Epithelial cell of proximal tubule (primary cell): ENCODE data around the gene IGFBP4. TPM values are rescaled to one million over a fixed set of nuclear protein-coding genes. Genes with fewer than 3 reads are reported as not detected.

ENCODE experiments used
- DNase-seq: peaks from one replicate; pipeline ENCODE4 v3.0.0-alpha.2; 2011; ENCODE audit warnings: low read depth
- H3K4me3 ChIP-seq: 2 replicates; pipeline ENCODE4 v1.5.1; 2011; ENCODE audit warnings: low read depth, mild to moderate bottlenecking, low read length
- total RNA-seq: library from RNA; depleted of rRNA; stranded (reverse); fragments of >200 nt; gene quantifications from 2 replicates; pipeline ENCODE4 v1.2.3, GENCODE V29; 2015
- TF ChIP-seq, protein P1 (sequence below): conservative IDR thresholded peaks from 2 replicates; pipeline ENCODE4 v1.5.1; 2012; ENCODE audit warnings: low read depth, mild to moderate bottlenecking, low read length

IGFBP4 gene
- total RNA-seq, 1 donor from 2014 or later, result 67.7 TPM

DNA sequence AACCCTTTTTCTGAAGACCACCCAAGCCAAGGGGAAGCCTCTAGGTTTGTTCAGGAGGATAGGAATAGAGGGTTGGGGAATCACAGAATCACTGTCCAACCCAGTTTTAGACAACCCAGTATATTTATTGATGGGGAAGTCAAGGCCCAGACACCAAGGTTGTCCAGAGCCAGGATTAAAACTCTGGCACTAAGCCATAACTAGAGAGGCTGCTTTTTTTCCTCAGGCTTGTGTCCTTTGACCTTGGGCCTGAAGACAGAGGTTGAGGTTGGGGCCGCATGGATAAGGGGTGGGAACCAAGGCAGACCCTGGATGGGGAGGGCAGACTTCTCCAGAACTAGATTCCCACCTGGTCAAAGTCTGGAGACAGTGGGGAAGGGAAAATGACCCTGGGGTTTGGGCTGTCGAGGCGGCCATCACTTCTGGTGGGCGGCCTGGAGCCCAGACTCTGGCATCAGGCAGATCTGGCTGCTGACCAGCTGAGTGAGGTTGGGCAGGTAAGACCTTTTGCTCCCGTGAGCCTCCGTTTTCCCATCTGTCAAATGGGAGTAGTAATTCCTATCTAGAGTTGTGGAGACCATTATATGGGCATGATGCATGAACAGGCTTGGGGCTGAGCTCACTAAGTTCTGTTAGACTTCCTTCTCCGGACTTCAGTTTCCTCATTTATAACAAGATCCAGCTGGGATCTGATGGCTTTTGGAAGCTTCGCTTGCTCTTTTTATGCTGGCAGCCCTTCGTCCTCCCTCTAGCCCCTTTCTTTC, 17.9 kb downstream of the IGFBP4 start:
- no peak overlapping the region for H3K4me3 ChIP-seq
- TF ChIP-seq, protein P1, sequence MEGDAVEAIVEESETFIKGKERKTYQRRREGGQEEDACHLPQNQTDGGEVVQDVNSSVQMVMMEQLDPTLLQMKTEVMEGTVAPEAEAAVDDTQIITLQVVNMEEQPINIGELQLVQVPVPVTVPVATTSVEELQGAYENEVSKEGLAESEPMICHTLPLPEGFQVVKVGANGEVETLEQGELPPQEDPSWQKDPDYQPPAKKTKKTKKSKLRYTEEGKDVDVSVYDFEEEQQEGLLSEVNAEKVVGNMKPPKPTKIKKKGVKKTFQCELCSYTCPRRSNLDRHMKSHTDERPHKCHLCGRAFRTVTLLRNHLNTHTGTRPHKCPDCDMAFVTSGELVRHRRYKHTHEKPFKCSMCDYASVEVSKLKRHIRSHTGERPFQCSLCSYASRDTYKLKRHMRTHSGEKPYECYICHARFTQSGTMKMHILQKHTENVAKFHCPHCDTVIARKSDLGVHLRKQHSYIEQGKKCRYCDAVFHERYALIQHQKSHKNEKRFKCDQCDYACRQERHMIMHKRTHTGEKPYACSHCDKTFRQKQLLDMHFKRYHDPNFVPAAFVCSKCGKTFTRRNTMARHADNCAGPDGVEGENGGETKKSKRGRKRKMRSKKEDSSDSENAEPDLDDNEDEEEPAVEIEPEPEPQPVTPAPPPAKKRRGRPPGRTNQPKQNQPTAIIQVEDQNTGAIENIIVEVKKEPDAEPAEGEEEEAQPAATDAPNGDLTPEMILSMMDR, result no peak
- DNase-seq, result no peak

DNA sequence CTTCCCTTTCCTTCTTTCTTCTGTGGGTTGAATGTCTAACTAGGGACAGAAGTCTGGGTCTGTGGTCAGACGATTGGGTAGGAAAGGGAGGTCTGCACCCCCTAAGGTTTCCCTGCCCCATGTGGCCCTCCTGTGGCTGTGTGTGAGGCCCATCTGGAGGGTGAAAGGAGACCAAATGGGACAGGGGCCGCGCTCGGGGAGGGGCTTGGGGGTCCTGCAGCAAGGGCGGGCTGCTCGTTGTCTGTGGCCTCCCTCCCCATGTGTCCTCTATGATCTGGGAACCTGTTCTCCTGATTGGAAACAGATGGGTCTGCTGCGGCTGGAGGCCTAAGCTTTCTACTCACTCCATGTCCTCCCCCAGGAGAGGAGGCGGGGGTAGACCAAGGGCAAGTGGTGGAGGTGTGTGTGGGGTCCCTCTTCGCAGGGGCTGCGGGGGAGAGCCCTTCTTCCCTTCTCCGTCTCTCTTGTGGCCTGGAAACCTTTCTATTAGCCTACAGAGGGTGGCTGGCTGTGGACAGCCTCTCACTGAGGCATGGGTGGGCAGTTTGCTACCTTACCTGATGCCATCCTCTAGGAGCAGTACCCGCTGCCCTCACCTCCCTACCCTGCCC, 18.6 kb downstream of the IGFBP4 start:
- no peak for DNase-seq
- TF ChIP-seq, protein P1, result no peak
- H3K4me3 ChIP-seq, result no peak overlapping the region

DNA sequence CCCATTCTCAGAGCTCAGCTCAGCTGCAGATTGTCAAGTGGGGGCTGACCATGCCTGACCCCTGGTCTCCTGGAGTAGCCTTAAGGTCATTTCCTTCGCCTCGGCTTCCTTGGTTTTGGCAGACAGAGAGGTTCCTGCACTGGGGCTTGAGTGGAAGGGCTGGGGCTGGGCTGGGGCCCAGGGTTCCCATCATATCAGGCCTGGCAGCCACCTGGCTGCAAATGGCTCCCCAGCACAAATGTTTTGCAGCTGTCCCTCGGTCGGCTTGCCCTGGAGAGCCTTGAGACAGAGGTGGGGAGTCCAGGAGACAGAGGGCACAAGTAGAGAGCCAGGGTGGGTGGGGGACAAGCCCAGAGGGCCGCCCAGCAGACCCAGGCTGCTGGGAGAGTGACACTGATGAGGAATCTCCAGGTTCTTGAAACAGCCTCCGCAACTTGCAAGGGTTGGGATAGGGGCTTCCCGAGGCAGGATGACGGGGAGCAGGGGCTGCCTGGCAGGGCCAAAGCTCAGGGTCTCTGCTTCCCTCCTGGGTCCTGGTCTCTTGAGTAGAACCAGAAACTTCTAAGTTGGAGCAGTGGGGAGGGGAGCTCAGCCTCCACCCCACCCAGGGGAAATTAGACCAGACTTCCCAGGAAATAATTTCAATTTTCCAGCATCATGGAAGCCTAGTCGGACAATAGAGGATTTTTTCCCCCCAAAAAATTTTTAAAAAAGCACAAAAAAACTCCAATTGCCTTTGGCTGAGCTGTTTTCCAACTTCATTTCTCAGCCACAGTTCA, 19.3 kb downstream of the IGFBP4 start:
- H3K4me3 ChIP-seq, result no peak overlapping the region
- TF ChIP-seq, protein P1, result no peak
- DNase-seq, result no peak

DNA sequence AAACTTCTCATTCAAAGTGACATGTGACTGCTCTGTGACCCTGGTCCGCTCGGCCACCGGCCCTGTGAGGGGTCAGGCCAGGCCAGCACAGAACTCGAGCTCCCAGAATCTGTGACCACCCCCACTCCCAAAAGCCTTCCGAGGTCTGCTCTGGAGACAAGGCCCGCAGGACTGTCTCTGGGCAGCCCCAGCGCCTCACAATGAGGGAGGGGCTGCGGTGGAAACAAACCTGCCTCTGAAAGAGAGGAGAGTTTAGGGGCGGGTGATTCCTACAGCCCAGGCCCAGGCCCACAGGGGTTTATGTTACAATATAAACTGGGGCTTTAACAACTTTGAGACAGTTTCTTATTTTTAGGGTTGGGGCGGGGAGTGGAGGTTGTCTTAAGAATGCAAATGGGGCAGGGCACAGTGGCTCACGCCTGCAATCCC, 19.9 kb downstream of the IGFBP4 start:
- TF ChIP-seq, protein P1, result no peak
- no peak overlapping the region for H3K4me3 ChIP-seq
- DNase-seq, result no peak

DNA sequence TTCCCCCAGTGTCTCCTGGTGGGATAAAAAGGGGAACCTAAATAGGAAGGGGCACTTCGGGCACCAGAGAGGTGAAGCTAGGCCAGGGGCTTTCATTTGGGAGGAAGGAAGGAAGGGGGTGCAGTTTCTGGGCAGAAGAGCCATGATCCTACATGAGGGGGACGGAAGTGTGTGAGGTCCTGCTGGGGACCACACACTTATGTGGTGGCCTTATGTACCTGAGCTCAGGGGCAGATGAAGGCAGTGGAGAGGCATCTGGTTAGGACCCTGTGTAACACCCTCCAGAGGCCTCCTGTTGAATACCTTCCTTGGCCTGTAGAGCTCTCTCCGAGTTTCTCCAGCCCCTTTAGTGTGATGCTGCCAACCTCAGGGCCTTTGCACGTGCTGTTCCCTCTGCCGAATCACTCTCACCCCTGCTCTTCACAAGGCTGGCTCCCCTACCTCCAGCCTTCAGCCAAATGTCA, 21.2 kb downstream of the IGFBP4 start:
- TF ChIP-seq, protein P1, result no peak
- H3K4me3 ChIP-seq, result no peak overlapping the region
- DNase-seq, result no peak

DNA sequence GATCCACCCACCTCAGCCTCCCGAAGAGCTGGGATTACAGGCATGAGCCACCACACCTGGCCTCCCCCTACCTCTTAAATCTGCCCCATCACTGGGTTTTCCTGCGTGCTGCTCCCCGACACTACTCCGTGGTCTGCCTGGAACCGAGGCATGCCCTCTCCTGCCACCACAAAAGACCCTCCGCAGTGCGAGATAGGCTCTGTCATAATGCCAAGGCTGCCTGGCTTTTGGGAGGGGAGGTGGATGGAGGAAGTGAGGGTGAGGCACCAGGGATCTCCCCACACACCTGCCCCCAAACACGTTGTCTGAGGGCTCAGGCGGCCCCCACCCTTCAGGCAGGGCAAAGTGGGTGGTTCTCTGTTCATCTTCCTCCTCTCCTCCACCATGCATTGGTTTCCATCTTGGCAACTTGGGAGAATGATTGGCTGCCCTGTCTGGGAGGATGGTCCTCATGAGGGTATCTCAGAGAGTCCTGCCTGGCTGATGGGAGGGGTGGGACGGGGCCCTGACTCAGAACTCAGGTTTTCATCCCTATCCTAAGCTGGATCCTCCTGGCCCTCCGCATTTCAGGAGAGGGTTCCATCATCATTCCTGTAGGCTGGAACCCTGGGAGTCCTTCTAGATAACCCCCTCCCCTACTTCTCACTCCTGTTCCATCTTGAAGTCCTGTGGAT, 23.2 kb downstream of the IGFBP4 start:
- DNase-seq, result no peak
- TF ChIP-seq, protein P1, result no peak
- no peak overlapping the region for H3K4me3 ChIP-seq
